HFF-Myc (cell line): ENCODE results near the gene HIPK2.

Experiments used
- DNase-seq: peaks from one replicate; pipeline ENCODE4 v3.0.0-alpha.2; 2011; ENCODE audit warnings: low read depth; ENCODE audit errors: extremely low read depth
- H3K4me3 ChIP-seq: replicated peaks from 2 replicates; pipeline ENCODE4 v1.5.1; 2011; ENCODE audit warnings: low read depth, mild to moderate bottlenecking, control low read depth, low read length
- CTCF ChIP-seq: IDR thresholded peaks from 2 replicates; pipeline ENCODE4 v1.5.1; 2012; ENCODE audit warnings: mild to moderate bottlenecking, low read depth, low read length, control low read depth; ENCODE audit errors: missing control alignments

HIPK2 gene

GRCh38 chr7:139696552-139696951 is 81.2 kb downstream of the HIPK2 start:
- no peak for TF ChIP-seq CTCF
- H3K4me3 ChIP-seq: no peak overlapping the region
- DNase-seq: no peak

GRCh38 chr7:139695588-139695987 is 82.2 kb downstream of the HIPK2 start:
- no peak for DNase-seq
- TF ChIP-seq CTCF: no peak
- no peak overlapping the region for H3K4me3 ChIP-seq

GRCh38 chr7:139695051-139695450 is 82.7 kb downstream of the HIPK2 start:
- no peak for TF ChIP-seq CTCF
- no peak overlapping the region for H3K4me3 ChIP-seq
- DNase-seq: no peak

GRCh38 chr7:139694389-139694676 is 83.5 kb downstream of the HIPK2 start:
- no peak for DNase-seq
- H3K4me3 ChIP-seq: no peak overlapping the region
- TF ChIP-seq CTCF: no peak

GRCh38 chr7:139693651-139694388 is 84.0 kb downstream of the HIPK2 start:
- no peak for DNase-seq
- no peak overlapping the region for H3K4me3 ChIP-seq
- TF ChIP-seq CTCF: no peak

- TF ChIP-seq CTCF: no peak
- no peak for DNase-seq
- H3K4me3 ChIP-seq: no peak overlapping the region
Measured at GRCh38 chr7:139692723-139693122, 85.1 kb downstream of the HIPK2 start.

- DNase-seq: no peak
- H3K4me3 ChIP-seq: no peak overlapping the region
- TF ChIP-seq CTCF: no peak
Measured at GRCh38 chr7:139691253-139691781, 86.5 kb downstream of the HIPK2 start.
